GM12874 (cell line): Measurements from ENCODE around the gene TSHZ2.

Experiments
- TF ChIP-seq, protein P1 (sequence below): IDR thresholded peaks from 2 replicates; pipeline ENCODE4 v1.5.1; 2011; ENCODE audit warnings: low read depth, mild to moderate bottlenecking, control low read depth, low read length, moderate library complexity; ENCODE audit not compliant: insufficient read depth

The TSHZ2 gene

DNA sequence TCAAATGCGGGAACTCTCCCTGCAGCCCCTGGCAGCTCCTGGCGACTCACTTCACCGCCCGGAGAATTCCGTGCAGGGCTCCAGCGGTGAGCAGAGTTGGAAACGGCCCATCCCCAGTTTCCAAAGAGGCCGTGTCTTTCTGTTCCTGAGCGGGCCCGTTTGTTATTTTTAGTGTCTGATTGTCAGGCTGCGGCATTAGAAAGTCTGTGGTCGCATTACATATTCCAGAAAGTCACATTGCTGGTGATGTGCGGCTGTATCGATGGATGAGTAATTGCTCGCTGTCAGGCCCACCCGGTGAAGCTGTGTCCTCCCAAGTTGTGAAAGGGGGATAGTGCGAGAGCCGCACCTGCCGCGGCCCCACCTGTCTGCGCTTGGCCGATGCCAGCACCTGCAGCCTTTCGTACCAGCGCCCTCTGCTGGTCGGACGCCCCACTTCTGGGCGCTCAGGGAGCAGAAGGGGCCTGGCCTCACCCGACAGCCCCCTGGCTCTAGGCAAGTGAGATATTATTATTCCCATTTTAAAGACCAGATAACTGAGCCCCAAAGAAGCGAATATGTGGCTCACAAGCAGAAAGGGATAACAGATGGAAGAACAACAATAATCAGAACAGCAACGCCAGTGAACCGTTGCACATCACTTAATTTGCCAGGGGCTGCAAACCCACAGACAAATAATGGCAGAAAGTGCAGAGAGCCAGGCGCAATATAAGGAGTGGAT is 244.9 kb downstream of the TSHZ2 start:
- TF ChIP-seq, protein P1, sequence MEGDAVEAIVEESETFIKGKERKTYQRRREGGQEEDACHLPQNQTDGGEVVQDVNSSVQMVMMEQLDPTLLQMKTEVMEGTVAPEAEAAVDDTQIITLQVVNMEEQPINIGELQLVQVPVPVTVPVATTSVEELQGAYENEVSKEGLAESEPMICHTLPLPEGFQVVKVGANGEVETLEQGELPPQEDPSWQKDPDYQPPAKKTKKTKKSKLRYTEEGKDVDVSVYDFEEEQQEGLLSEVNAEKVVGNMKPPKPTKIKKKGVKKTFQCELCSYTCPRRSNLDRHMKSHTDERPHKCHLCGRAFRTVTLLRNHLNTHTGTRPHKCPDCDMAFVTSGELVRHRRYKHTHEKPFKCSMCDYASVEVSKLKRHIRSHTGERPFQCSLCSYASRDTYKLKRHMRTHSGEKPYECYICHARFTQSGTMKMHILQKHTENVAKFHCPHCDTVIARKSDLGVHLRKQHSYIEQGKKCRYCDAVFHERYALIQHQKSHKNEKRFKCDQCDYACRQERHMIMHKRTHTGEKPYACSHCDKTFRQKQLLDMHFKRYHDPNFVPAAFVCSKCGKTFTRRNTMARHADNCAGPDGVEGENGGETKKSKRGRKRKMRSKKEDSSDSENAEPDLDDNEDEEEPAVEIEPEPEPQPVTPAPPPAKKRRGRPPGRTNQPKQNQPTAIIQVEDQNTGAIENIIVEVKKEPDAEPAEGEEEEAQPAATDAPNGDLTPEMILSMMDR = peak; percentile 92

DNA sequence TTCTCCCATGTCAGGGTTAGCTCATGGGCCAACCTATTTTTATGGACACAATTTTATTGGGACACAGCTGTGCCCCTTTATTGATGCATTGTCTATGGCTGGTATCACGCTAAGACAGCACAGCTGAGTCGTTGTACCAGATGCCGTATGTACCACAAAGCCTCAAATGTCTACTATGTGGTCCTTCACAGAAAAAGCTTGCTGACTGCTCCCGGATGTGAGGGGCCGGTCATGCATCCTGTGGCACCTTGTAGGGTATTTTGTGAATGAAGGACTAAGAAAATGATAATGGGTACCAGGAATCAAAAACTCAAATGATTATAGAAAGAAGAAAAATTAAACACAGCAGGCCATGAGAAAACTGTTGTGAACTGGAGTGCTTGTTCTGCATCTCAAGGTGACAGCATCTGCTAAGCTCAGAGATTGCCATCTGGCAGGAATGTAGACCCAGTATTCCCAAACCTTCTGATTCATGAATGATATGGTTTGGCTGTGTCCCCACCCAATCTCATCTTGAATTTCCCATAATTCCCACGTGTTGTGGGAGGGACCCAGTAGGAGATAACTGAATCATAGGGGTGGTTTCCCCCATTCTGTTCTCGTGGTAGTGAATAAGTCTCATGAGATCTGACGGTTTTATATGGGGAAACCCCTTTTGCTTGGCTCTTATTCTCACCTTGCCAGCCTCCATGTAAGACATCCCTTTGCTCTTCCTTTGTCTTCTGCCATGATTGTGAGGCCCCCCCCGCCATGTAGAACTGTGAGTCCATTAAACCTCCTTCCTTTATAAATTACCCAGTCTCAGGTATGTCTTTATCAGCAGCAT is 248.5 kb downstream of the TSHZ2 start:
- TF ChIP-seq, protein P1 = no peak

DNA sequence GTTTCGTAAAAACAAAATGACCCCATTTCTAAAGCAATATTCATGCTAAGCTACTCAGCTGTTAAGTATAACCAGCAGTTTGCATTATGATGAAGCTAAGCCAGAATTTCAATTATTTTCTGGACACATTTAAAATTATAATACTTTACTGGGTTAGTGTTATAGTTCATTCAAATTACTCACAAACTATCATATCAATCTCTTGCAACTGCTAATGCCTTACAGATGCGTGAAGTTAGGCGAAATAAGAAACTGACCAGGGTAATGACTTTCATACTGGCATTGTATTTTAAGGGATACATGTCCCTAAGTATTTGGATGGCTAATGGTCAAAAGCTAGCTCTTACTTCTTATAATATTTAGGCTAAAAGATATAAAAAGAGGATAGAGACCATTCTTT is 249.6 kb downstream of the TSHZ2 start:
- TF ChIP-seq, protein P1 = no peak

DNA sequence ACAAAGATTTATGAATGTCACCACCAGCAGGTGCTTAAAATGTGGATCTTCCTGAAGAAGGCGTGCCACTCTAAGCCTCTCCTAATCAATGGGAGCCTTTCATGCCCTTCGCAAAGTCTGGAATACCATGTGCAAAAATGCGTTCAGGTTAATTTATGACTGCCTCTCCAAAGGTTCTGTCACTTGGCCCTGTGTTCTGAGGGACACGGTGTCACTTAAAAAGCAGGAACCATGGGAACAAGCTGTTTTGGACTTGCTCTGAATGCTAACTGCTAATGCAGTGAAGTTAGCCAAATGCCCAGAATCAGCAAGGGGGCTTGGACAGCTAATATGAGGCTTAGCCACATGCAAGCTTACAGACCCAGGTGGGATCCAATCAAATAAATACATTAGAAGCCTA is 250.3 kb downstream of the TSHZ2 start:
- TF ChIP-seq, protein P1 = no peak

DNA sequence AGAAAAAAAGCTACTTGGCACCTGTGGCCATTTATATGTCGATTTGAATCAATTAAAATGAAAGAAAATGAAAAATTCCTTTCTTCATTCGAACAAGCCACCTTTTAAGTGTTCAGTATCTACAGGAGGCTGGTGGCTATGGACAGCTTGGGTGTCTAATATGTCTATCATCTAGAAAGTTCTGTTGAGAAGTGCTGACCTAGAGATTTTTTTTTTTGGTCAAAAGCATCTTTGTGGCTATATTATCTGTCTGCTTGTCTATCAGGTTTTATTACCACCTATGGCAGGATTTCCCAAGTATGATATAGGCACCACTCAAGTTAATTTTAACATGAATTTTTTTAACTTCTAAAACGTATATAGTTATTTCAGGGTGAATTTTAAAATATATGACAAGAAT is 250.8 kb downstream of the TSHZ2 start:
- TF ChIP-seq, protein P1 = no peak

DNA sequence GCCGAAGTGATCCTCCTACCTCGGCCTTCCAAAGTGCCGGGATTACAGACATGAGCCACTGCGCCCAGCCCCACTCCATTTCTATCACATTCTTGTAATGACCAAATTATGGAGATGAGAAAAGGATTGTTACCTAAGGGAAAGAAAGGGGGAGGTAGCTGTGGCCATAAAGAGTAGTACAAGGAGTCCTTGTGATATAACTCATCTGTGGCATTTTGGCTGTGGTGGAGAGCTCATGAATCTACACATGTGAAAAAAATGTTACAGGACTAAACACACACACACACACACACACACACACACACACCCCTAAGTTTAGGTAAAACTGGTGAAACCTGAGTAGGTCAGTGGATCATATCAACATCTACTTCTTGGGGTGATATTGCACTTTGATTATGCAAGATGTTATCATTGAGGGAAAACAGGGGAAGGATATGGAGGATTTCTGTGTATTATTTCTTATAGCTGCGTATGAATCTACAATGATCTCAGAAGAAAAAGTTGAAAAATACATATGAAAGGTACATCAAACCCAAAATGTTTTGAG is 251.5 kb downstream of the TSHZ2 start:
- TF ChIP-seq, protein P1 = no peak

DNA sequence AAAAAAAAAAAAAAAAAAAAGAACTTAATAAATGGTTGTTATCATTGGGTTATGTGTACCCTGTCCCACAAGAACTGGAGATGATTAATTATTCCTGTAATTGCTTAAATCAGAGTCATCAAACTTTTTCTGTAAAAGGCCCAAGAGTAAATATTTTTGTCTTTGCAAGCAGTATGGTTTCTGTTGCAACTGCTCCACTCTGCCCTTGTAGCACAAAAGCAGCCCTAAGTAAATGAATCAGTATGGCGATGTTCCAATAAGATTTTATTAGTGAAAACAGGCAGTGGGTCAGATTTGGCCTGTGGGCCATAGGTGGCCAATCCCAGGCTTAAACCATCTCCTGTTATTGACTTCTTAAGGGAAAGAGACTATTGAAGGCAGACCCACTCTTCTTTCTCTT is 252.7 kb downstream of the TSHZ2 start:
- TF ChIP-seq, protein P1 = no peak
